HG03108 (cell line): ENCODE measurements around the gene CEP350.
"Not testable (repeated sequence)": the region's sequence is repeated elsewhere in the genome, so short reads cannot be mapped to it uniquely, and the experiment has no call there.

Source experiments
- ATAC-seq: cut with Tn5 transposase; IDR thresholded peaks from one replicate; pipeline ENCODE4 v1.9.1; 2021; ENCODE audit warnings: moderate library complexity; ENCODE audit not compliant: unreplicated experiment

Gene CEP350

GRCh38 chr1:179978199-179979079 lies 23.8 kb downstream of the CEP350 start:
- no peak for ATAC-seq

DNA sequence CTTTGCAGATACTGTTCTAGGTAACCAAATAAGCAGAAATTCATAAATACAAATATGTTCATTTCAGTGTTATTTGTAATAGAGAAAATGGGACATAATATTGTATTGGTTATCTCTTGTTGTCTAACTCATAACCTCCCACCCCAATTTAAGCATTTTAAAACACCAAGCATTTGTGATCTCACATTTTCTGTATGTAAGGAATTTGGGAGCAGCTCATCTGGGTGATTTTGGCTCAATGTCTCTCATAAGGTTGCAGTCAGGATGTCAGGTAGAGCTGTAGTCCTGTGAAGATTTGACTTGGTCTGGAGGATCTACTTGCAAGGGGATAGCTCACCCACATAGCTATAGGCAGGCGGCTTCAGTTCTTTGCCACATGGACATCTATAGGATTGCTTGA lies 29.5 kb downstream of the CEP350 start:
- ATAC-seq, result no peak

DNA sequence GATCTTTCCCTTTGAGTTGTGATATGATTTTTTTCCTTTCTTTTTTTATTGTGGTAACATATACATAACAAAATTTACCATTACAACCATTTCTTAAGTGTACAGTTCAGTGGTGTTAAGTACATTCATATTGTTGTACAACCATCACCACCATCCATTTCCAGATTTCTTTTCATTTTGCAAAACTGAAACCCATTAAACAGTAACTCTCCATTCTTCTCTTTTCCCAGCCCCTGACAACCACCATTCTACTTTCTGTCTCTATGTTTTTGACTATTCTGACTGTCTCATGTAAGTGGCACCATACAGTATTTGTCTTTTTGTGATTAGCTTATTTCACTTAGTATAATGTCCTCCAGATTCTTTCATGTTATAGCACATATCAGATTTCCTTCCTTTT lies 30.3 kb downstream of the CEP350 start:
- ATAC-seq, result no peak

GRCh38 chr1:179990847-179991246 lies 36.2 kb downstream of the CEP350 start:
- ATAC-seq, result no peak

- ATAC-seq, result no peak
Observed at GRCh38 chr1:179995576-179995975, 41.0 kb downstream of the CEP350 start.

DNA sequence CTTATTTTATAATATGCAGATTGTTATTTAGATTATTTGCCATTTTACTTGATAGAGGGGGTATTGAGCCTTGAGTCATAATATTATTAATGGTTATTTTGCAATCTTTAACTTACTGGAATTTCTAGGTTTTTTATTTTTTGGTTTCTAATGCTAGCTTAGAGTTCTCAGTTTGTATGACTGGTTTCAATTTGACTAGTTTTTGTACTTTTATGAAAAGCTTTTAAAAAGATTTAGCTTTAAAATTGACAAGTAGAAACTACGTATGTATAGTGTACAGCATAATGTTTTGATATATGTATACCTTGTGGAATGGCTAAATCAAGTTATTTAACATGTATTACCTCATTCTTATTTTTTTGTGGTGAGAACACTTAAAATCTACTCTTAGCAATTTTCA lies 41.5 kb downstream of the CEP350 start:
- ATAC-seq, result peak; percentile 68

DNA sequence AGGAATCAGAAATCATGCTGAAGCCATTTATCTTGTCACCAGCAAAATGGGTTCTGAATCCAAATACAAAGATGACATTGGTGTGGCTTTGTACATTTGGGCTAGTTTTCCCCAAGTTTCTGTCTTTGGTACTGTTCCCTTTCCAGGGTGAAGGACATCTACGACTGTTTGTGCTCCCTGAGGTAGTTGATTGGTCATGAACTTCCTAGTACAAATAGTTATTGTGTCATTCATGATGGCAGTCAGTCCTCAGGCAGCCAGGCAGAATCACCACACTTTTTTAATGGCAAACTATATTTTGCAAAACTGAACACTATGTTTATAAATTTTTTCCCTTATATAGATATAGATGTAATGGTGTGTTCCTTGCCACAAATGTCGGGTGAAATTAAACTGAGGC lies 46.0 kb downstream of the CEP350 start:
- no peak for ATAC-seq

DNA sequence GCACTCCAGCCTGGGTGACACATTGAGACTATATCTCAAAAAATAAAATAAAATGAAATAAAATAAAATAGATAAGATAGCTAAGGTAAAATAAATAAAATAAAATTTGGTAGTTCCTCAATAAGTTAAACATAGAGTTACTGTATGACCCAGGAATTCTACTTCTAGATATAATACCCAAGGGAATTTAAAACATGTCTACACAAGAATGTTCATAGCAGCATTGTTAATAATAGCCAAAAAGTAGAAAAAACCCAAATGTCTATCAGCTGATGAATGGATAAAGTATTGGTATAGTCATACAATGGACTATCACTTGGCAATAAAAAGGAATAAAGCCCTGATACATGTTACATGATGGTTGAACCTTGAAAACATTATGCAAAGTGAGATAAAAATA lies 47.8 kb downstream of the CEP350 start:
- ATAC-seq, result no peak

GRCh38 chr1:180003026-180003695 lies 48.6 kb downstream of the CEP350 start:
- peak; percentile 89 for ATAC-seq

DNA sequence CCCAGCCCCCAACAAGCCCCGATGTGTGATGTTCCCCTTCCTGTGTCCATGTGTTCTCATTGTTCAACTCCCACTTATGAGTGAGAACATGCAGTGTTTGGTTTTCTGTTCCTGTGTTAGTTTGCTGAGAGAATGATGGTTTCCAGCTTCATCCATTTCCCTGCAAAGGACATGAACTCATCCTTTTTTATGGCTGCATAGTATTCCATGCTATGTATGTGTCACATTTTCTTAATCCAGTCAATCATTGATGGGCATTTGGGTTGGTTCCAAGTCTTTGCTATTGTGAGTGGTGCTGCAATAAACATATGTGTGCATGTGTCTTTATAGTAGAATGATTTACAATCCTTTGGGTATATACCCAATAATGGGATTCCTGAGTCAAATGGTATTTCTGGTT lies 52.2 kb downstream of the CEP350 start:
- not testable (repeated sequence) for ATAC-seq

DNA sequence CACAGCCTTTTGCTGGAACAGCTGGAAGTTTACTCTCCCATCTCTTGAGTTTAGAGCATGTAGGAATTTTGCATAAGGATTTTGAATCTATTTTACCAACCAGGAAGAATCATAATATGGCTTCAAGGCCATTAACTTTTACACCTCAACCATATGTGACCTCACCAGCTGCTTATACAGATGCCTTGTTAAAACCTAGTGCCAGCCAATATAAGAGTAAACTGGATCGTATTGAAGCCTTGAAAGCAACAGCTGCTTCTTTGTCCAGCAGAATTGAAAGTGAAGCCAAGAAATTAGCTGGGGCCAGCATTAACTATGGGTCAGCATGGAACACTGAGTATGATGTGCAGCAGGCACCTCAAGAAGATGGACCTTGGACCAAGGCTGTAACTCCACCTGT lies 65.4 kb downstream of the CEP350 start:
- ATAC-seq, result no peak

DNA sequence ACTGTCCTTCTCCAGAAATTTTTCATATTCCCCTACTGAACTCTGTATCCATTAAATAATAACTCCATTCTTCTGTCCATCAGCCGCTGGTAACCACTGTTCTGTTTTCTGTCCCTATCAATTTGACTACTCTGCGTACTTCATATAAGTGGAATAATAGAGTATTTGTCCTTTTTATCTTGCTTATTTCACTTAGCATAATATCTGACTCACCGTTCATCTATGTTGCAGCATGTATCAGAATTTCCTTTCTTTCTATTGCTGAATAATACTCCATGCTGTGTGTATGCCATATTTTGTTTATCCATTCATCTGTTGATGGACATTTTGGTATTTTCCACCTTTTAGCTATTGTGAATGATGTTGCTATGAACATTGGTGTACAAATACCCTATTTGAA lies 71.9 kb downstream of the CEP350 start:
- ATAC-seq, result no peak

GRCh38 chr1:180027949-180028445 lies 73.4 kb downstream of the CEP350 start:
- no peak for ATAC-seq

DNA sequence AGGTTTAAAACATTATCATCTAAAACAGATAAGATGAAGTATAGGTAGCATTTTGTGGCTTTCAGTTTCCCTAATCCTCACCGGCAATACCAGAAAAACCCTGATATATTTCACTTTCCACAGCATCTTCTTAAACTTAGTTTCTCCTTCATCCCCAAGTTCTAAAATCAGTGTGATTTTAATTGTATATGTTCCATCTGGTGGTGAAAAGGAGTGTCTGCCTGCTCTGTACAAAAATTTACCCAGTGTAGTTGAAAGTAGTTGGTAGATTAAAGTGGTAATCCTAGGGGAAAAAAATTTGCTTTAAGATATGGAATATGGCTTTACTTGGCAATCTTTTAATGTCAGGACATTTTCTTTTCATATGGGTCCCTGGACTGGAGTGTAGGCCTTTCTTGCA lies 74.3 kb downstream of the CEP350 start:
- ATAC-seq, result no peak

- no peak for ATAC-seq
Observed at GRCh38 chr1:180029524-180030135, 75.0 kb downstream of the CEP350 start.

DNA sequence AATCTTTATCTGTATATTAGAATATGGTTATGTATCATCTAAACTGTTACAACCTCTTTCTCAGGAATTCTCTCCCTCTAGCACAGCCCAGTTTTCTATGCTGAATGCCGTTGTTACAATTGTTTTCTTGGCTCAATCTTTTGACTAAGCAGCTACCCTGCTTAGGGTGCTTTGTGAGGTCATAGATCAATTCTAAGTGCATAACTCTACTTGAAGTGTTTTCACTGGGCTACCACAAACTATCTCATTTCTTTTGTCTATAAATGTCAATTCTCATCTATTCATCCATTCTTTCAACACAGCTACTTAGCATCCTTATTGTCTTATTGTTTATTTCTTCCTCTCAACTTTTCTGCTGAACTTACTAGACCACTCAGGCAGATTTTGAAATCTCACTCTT lies 77.1 kb downstream of the CEP350 start:
- no peak for ATAC-seq

DNA sequence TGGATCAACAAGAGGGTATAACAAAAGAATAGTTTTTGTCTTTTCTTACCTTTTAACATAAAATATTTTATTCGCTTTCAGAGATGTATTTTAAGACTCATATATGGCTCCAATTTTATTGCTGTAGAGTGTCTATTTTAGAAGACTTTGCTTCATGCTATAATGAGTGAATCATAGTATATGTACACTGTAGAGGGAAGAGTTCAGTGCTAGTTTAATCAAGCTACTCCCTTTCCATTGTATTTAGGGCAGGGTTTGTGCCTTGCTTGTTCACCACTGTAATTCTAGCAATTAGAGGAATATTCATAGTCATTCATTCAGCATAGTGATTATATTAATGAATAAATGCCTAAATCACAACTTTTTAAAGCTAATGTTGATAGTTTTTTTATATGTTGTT lies 78.8 kb downstream of the CEP350 start:
- no peak for ATAC-seq

DNA sequence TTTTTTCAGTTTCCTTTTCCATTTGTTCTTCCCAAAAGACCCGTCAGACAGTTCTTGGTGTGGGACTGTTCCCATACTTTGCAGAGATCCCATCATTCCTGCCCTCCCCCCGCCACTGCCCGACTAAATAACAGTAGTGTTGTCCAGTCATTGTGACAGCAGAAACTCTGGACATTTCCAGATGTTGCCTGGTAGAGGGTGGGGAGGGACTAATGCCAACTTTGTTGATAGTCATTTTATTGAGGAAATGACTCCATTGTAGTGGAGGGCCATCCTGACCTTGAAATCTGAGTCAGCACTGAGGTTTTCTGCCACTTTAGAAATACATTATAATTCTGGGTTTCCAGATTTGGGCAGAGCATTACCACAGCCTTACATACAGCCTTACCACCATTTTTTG lies 85.4 kb downstream of the CEP350 start:
- no peak for ATAC-seq

- no peak for ATAC-seq
Observed at GRCh38 chr1:180041582-180041981, 87.0 kb downstream of the CEP350 start.

- no peak for ATAC-seq
Observed at GRCh38 chr1:180042988-180043622, 88.5 kb downstream of the CEP350 start.

- no peak for ATAC-seq
Observed at GRCh38 chr1:180043785-180044184, 89.2 kb downstream of the CEP350 start.
